ENCODE data around the gene TBC1D30. TPM values are rescaled to one million over a fixed set of nuclear protein-coding genes. Genes with fewer than 3 reads are reported as not detected.

The TBC1D30 gene
- total RNA-seq, 2 donors from 2014 or later = 68.7 to 91.0 TPM

Other genes with a start within 250 kb of the TBC1D30 start
- 10 to 100 TPM; 13.5 to 21.3 TPM for gene RASSF3, start 214.2 kb upstream of the TBC1D30 start, total RNA-seq
- 10 to 100 TPM; 29.3 to 43.1 TPM for gene GNS, start 65.2 kb upstream of the TBC1D30 start, total RNA-seq